HepG2 (cell line): ENCODE data around the gene KCNK7. TPM values are rescaled to one million over a fixed set of nuclear protein-coding genes. Genes with fewer than 3 reads are reported as not detected.

Experiments used
- ATAC-seq: fragments of 200-7000 bp; cut with Tn5 transposase; 3 replicates; pipeline ENCODE4 v1.9.1; 2020; ENCODE audit warnings: mild to moderate bottlenecking, moderate library complexity
- BruUV-seq: library from RNA; stranded (reverse); fragments of 400-500 nt; replicated peaks from 2 replicates; lab custom pipeline; 2021; lab: Mats Ljungman, UMichigan
- CTCF ChIA-PET: fragments of 300-600 bp; formaldehyde crosslinking; extraction: SDS; loops from one replicate; lab custom pipeline; 2021; ENCODE audit warnings: low total read pairs, inconsistent platforms, low intra/inter-chr PET ratio; lab: Yijun Ruan, JAX
- POLR2A ChIA-PET: fragments of 350-600 bp; sonication (Branson Sonifier 250); formaldehyde crosslinking; loops from one replicate; lab custom pipeline; 2020; ENCODE audit warnings: antibody characterized with exemption, inconsistent platforms; lab: Yijun Ruan, JAX
- DNase-seq: peaks from one replicate; pipeline ENCODE4 v3.0.0-alpha.2; 2015; ENCODE audit warnings: low spot score
- FAIRE-seq: peaks from 3 replicates; lab custom pipeline; 2011; peaks lifted over from hg19 to GRCh38; lab: Jason Lieb, UNC
- H2AFZ ChIP-seq: one replicate; pipeline ENCODE4 v1.6.1; 2011; ENCODE audit warnings: low read length, inconsistent platforms
- H3K27ac ChIP-seq: fragments of 300-600 bp; 3 replicates; pipeline ENCODE4 v1.8.0; 2011; ENCODE audit warnings: mixed run types, mild to moderate bottlenecking, mixed read lengths, low read length, inconsistent platforms; ENCODE audit not compliant: insufficient read depth; ENCODE audit errors: extremely low read length
- H3K27me3 ChIP-seq, 2 experiments: fragments of 200-600 bp in 1 of 2; 2 replicates in 1 of 2; 3 replicates in 1 of 2; pipeline versions ENCODE4 v1.6.0 to v1.8.0; 2011; ENCODE audit warnings: low read length in 2 of 2, mild to moderate bottlenecking in 2 of 2, moderate library complexity in 2 of 2, inconsistent platforms in 1 of 2; ENCODE audit not compliant: insufficient read depth in 2 of 2, control insufficient read depth in 1 of 2
- H3K36me3 ChIP-seq, 2 experiments: fragments of 200-600 bp in 1 of 2; replicated peaks in 1 of 2; 2 replicates in 1 of 2; 3 replicates in 1 of 2; pipeline versions ENCODE4 v1.5.1 to v1.8.0; 2011; ENCODE audit warnings: low read length in 2 of 2, inconsistent platforms in 1 of 2; ENCODE audit not compliant: insufficient read depth in 2 of 2, control insufficient read depth in 1 of 2
- H3K4me1 ChIP-seq: 2 replicates; pipeline ENCODE4 v1.5.1; 2012; ENCODE audit warnings: low read length, inconsistent platforms; ENCODE audit not compliant: insufficient read depth
- H3K4me2 ChIP-seq: 2 replicates; pipeline ENCODE4 v1.6.0; 2011; ENCODE audit warnings: low read depth, low read length, inconsistent platforms
- H3K4me3 ChIP-seq, 3 experiments: fragments of 200-600 bp in 1 of 3; sonication (generic), shearing (Covaris generic) in 1 of 3; replicated peaks in 1 of 3; 2 replicates each; pipeline ENCODE4 v1.5.1; 2011 to 2016; ENCODE audit warnings: low read length in 3 of 3, inconsistent platforms in 2 of 3, low read depth in 2 of 3, mild to moderate bottlenecking in 2 of 3, control low read depth in 1 of 3, mixed read lengths in 1 of 3; ENCODE audit not compliant: insufficient read depth in 1 of 3
- H3K79me2 ChIP-seq: one replicate; pipeline ENCODE4 v1.6.1; 2011; ENCODE audit warnings: low read length, inconsistent platforms; ENCODE audit not compliant: insufficient read depth
- H3K9ac ChIP-seq: 2 replicates; pipeline ENCODE4 v1.6.0; 2011; ENCODE audit warnings: mild to moderate bottlenecking, low read depth, low read length, inconsistent platforms; ENCODE audit not compliant: insufficient read depth
- H3K9me3 ChIP-seq: 2 replicates; pipeline ENCODE4 v1.5.1; 2012; ENCODE audit warnings: mild to moderate bottlenecking, low read length
- H4K20me1 ChIP-seq: 2 replicates; pipeline ENCODE4 v1.6.0; 2011; ENCODE audit warnings: inconsistent platforms, mild to moderate bottlenecking, low read length, moderate library complexity; ENCODE audit not compliant: insufficient read depth
- CTCF ChIP-seq: sonication (generic); formaldehyde crosslinking; IDR thresholded peaks from 2 replicates; pipeline ENCODE4 v1.5.0; 2020; ENCODE audit warnings: mild to moderate bottlenecking, missing genetic modification reagents, moderate library complexity
- FOSL2 ChIP-seq: sonication (generic); formaldehyde crosslinking; IDR thresholded peaks from 2 replicates; pipeline ENCODE4 v1.4.0; 2020; ENCODE audit warnings: missing genetic modification reagents
- HHEX ChIP-seq: IDR thresholded peaks from 2 replicates; pipeline ENCODE4 v1.6.1; 2016; ENCODE audit warnings: control low read depth
- KDM2A ChIP-seq: sonication (generic); formaldehyde crosslinking; IDR thresholded peaks from 2 replicates; pipeline ENCODE4 v1.4.0; 2020; ENCODE audit warnings: low read depth, missing genetic modification reagents, borderline replicate concordance
- KLF6 ChIP-seq: IDR thresholded peaks from 2 replicates; pipeline ENCODE4 v1.8.0; 2016; ENCODE audit warnings: missing biosample characterization, missing genetic modification reagents
- RAD21 ChIP-seq: fragments of 450-650 bp; formaldehyde crosslinking; IDR thresholded peaks from 2 replicates; pipeline ENCODE4 v1.5.0; 2020; ENCODE audit warnings: mild to moderate bottlenecking
- RXRA ChIP-seq: sonication (generic); formaldehyde crosslinking; IDR thresholded peaks from 2 replicates; pipeline ENCODE4 v1.5.1; 2020; ENCODE audit warnings: missing genetic modification reagents
- SMC3 ChIP-seq: IDR thresholded peaks from 2 replicates; pipeline ENCODE4 v1.6.1; 2011; ENCODE audit warnings: low read length, improper control_type of control experiment
- STAG1 ChIP-seq: sonication (generic); formaldehyde crosslinking; IDR thresholded peaks from 2 replicates; pipeline ENCODE4 v1.4.0; 2020; ENCODE audit warnings: missing genetic modification reagents
- UBTF ChIP-seq: sonication (generic); formaldehyde crosslinking; IDR thresholded peaks from 2 replicates; pipeline ENCODE4 v1.4.0; 2020; ENCODE audit warnings: mild to moderate bottlenecking, missing genetic modification reagents
- ZBTB33 ChIP-seq: sonication (generic); formaldehyde crosslinking; IDR thresholded peaks from 2 replicates; pipeline ENCODE4 v1.4.0; 2020; ENCODE audit warnings: missing genetic modification reagents
- ZFX ChIP-seq: sonication (generic); formaldehyde crosslinking; IDR thresholded peaks from 2 replicates; pipeline ENCODE4 v1.4.0; 2020; ENCODE audit warnings: mild to moderate bottlenecking, low read depth, missing genetic modification reagents, moderate library complexity
- ZNF143 ChIP-seq: sonication (generic); formaldehyde crosslinking; IDR thresholded peaks from 2 replicates; pipeline ENCODE4 v1.4.0; 2020; ENCODE audit warnings: missing genetic modification reagents
- ZNF30 ChIP-seq: sonication (generic); formaldehyde crosslinking; IDR thresholded peaks from 2 replicates; pipeline ENCODE4 v1.5.0; 2020; ENCODE audit warnings: mild to moderate bottlenecking, missing genetic modification reagents
- WGBS: methylation state at CpG from one replicate; pipeline ENCODE4 v1.1.6; 2017; ENCODE audit warnings: low lambda C conversion rate; 5-methylcytosine and 5-hydroxymethylcytosine counted together
- in situ Hi-C: cut with HindIII; loops from 2 replicates; pipeline ENCODE4 v1.10.0; 2017; ENCODE audit warnings: low pct_unique_long_range_greater_than_20kb; ENCODE audit not compliant: extremely low pct_ligation_motif_present
- intact Hi-C: fragments of 100-400 bp; cut with micrococcal nuclease; formaldehyde crosslinking; loops from one replicate; pipeline ENCODE4 v1.10.0; 2022; ENCODE audit not compliant: unreplicated experiment
- polyA plus RNA-seq, 8 experiments: library from polyadenylated mRNA; depleted of rRNA in 3 of 8; stranded (reverse) in 7 of 8; unstranded in 1 of 8; fragments of >200 nt; fragmentation: Illumina TruSeq in 4 of 8; extraction: Trizol in 4 of 8; gene quantifications; 2 replicates each; pipeline versions ENCODE4 v1.2.1 to v1.2.3, GENCODE V29; 2011 to 2016; ENCODE audit warnings: low read depth in 4 of 8, missing spikeins in 1 of 8, mixed read lengths in 1 of 8; ENCODE audit not compliant: insufficient read depth in 1 of 8
- total RNA-seq, 5 experiments: library from RNA; depleted of rRNA; stranded (reverse); fragments of >200 nt; fragmentation: Illumina TruSeq; extraction: Trizol; gene quantifications; 2 replicates each; pipeline ENCODE4 v1.2.3, GENCODE V29; 2016; ENCODE audit warnings: low read depth in 1 of 5

Gene KCNK7
- total and polyA plus RNA-seq, 2 of the 13 experiments (the other 11 are each of a cell fraction or from before 2014, with no cell fraction given): 0.11 TPM; not detected in 1

- Histone ChIP-seq H3K4me3 (no peak overlapping the region), H3K9me3 (no peaks in the 10 kb centered on the region), H3K36me3 (peaks cover 12 to 14% of the 10 kb centered on the region in 2 experiments; a peak in 4 of 5 replicates), H3K4me1 (peaks cover 8% of the 10 kb centered on the region), H3K4me2 (no peak overlapping the region), H4K20me1 (0 out of 2 replicates have a peak, but pooled peaks cover 3% of the 10 kb centered on the region), H3K27ac (no peak overlapping the region), H3K79me2 (no peaks in the 10 kb centered on the region), H3K9ac (no peak overlapping the region), H3K27me3 (no peaks in the 10 kb centered on the region), H2AFZ (no peak overlapping the region)
- POLR2A ChIA-PET: interaction anchor here (1.0 to 2.4 kb wide), 5 partner anchors 9 to 21 kb away, joined by 4 to 11 read pairs (median 5); partner anchors contain the start of gene MAP3K11
- FAIRE-seq: peak; percentile 42
- peak; percentile 66 for ATAC-seq
- CTCF ChIA-PET: interaction anchor here (2.1 kb wide), 1 partner anchor 53 kb away, joined by 12 read pairs; no protein-coding TSS in a partner anchor
- in situ Hi-C loops: no loop called here
- no peak for DNase-seq
- no TSS peak for BruUV-seq
- intact Hi-C loops: no loop called here
- WGBS: 62% methylated on average over 9 of the region's 26 CpGs
- peak; percentile 82 for TF ChIP-seq CTCF (CRISPR knock-in tag)
- TF ChIP-seq UBTF (CRISPR knock-in tag): no peak
- TF ChIP-seq ZFX (CRISPR knock-in tag): peak; percentile 15; the same call in 1 of the 2 replicates
- TF ChIP-seq KDM2A (CRISPR knock-in tag): peak; percentile 34; the same call in 1 of the 2 replicates
- TF ChIP-seq KLF6 (CRISPR knock-in tag): no peak
- peak; percentile 28 for TF ChIP-seq SMC3
- TF ChIP-seq RXRA: peak; percentile 30; the same call in 1 of the 2 replicates
- TF ChIP-seq ZBTB33 (CRISPR knock-in tag): peak; percentile 59
- peak; percentile 52 for TF ChIP-seq STAG1 (CRISPR knock-in tag)
- TF ChIP-seq HHEX (CRISPR knock-in tag): no peak
- peak; percentile 47; the same call in 1 of the 2 replicates for TF ChIP-seq RAD21 (CRISPR knock-in tag)
- peak; percentile 17; the same call in 1 of the 2 replicates for TF ChIP-seq FOSL2 (CRISPR knock-in tag)
- no peak for TF ChIP-seq ZNF143 (CRISPR knock-in tag)
- 0 out of 2 replicates have a peak, but pooled peaks have one; percentile 54 for TF ChIP-seq ZNF30 (CRISPR knock-in tag)
These were observed 1.8 kb downstream of the KCNK7 start for GRCh38 chr11:65593518-65594414.
